ENCODE data around the gene TM7SF3.

TM7SF3 gene

DNA sequence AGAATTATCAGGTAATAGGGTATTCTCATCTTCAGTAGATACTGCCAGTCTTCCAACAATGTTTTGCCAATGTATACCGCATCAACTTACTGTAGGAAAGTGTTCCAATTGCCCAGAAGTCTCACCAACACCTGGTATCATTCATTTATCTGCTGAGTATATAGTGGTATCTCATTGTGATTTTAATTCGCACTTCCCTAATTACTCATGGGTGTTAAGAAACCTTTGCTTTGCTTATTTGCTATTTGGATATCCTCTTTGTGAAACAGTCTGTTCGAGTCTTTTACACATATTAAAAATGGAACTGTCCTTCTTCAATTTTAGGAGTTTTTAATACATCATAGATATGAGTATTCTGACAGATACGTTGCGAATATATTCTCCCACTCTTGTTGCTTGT, 6.1 kb downstream of the TM7SF3 start:
- TF ChIP-seq, protein P1, sequence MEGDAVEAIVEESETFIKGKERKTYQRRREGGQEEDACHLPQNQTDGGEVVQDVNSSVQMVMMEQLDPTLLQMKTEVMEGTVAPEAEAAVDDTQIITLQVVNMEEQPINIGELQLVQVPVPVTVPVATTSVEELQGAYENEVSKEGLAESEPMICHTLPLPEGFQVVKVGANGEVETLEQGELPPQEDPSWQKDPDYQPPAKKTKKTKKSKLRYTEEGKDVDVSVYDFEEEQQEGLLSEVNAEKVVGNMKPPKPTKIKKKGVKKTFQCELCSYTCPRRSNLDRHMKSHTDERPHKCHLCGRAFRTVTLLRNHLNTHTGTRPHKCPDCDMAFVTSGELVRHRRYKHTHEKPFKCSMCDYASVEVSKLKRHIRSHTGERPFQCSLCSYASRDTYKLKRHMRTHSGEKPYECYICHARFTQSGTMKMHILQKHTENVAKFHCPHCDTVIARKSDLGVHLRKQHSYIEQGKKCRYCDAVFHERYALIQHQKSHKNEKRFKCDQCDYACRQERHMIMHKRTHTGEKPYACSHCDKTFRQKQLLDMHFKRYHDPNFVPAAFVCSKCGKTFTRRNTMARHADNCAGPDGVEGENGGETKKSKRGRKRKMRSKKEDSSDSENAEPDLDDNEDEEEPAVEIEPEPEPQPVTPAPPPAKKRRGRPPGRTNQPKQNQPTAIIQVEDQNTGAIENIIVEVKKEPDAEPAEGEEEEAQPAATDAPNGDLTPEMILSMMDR (conservative IDR thresholded peaks at IDR 0.05; ENCODE audit: low read depth), result no peak
- ChIA-PET CTCF (no interaction called here), POLR2A (ENCODE audit: low non-redundant PET) (no interaction called here)
- DNase-seq (ENCODE audit: low spot score), result no peak
- no peak overlapping the region for H3K27ac ChIP-seq

DNA sequence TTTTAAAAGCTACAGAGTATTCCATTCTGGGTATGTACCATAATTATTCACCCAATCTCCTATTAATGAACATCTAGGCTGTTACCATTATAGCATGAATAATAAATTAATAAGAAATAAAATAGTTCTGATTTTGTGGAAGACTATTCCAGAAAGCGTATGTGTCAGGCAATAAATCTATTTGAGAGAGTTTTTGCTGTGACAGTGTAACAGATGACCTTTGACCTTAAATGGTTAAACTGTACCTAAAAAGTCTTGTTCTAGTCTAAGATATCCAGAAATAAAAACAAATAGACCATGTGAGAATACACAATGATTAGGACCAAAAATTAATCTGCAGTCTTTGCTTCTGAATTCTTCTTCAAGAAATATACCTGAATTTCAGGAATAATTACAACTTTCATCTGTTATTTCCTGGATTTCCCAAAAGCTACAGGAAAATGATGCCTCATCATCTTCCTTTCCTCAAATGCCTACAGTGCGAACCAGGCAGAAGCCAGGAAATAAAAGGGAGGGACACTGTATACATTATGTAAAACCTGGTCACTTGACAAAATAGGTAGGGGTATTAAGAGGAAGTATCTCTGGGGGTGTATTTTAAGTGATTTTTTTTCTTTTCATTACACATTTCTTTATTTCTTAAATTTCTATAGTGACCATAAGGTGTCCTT, 7.3 kb downstream of the TM7SF3 start:
- DNase-seq (ENCODE audit: low spot score), result no peak
- no peak overlapping the region for H3K27ac ChIP-seq
- TF ChIP-seq, protein P1 (conservative IDR thresholded peaks at IDR 0.05; ENCODE audit: low read depth), result no peak
- POLR2A ChIA-PET (ENCODE audit: low non-redundant PET), result no interaction called here
- CTCF ChIA-PET, result interaction anchor here (0.6 kb wide), 3 partner anchors 9 to 317 kb away, joined by 3 to 6 read pairs (median 3); no protein-coding TSS in a partner anchor

GRCh38 chr12:27005495-27005894, 8.7 kb downstream of the TM7SF3 start:
- TF ChIP-seq, protein P1 (conservative IDR thresholded peaks at IDR 0.05; ENCODE audit: low read depth), result no peak
- H3K27ac ChIP-seq, result no peak overlapping the region
- CTCF ChIA-PET, result no interaction called here
- POLR2A ChIA-PET (ENCODE audit: low non-redundant PET), result no interaction called here
- DNase-seq (ENCODE audit: low spot score), result no peak

GRCh38 chr12:27003421-27004381, 10.5 kb downstream of the TM7SF3 start:
- TF ChIP-seq, protein P1 (conservative IDR thresholded peaks at IDR 0.05; ENCODE audit: low read depth), result no peak
- no peak for DNase-seq (ENCODE audit: low spot score)
- H3K27ac ChIP-seq, result no peak overlapping the region
- POLR2A ChIA-PET (ENCODE audit: low non-redundant PET), result interaction anchor here (0.9 kb wide), 1 partner anchor 10 kb away, joined by 3 read pairs; no protein-coding TSS in a partner anchor
- CTCF ChIA-PET, result no interaction called here

- ChIA-PET POLR2A (ENCODE audit: low non-redundant PET) (no interaction called here), CTCF (no interaction called here)
- no peak for DNase-seq (ENCODE audit: low spot score)
Observed at GRCh38 chr12:27002141-27002540, 12.0 kb downstream of the TM7SF3 start.

DNA sequence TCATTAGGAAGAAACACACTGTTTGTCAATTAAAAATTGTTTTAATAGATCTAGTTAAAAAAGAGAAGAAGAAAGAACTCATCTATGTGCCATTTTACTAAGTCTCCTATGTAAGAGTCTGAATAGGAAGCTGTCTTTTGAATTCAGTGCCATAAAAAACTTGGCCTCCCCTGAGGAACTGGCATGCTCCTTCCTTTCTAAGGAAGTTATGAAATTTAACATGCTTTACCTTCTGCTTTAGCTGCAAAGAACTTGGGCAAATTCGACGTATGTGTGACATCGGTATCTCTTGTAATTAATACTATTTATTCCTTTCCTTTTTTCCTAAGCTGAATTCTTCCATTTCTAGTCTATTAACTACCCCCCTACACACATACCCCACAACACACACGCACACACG, 12.5 kb downstream of the TM7SF3 start:
- CTCF ChIA-PET, result interaction anchor here (0.5 kb wide), 1 partner anchor 696 kb away, joined by 3 read pairs; no protein-coding TSS in a partner anchor
- POLR2A ChIA-PET (ENCODE audit: low non-redundant PET), result no interaction called here
- no peak for DNase-seq (ENCODE audit: low spot score)
- TF ChIP-seq, protein P1 (conservative IDR thresholded peaks at IDR 0.05; ENCODE audit: low read depth), result no peak
- H3K27ac ChIP-seq, result no peak overlapping the region

More at GRCh38 chr12:27002141-27002540, 12.0 kb downstream of the TM7SF3 start:
- no peak overlapping the region for H3K27ac ChIP-seq
- TF ChIP-seq, protein P1 (conservative IDR thresholded peaks at IDR 0.05; ENCODE audit: low read depth), result no peak

All from RWPE1 (cell line).